Measurements from ENCODE around the gene EBI3. TPM values are rescaled to one million over a fixed set of nuclear protein-coding genes. Genes with fewer than 3 reads are reported as not detected.
A peak's percentile ranks its signal among the peaks of the same experiment; 100 is the strongest.

Gene EBI3
- polyA plus RNA-seq, 1 of the 3 experiments (the other 2 are of a cell fraction) = 3.7 TPM

GRCh38 chr19:4246767-4247593 lies 17.7 kb downstream of the EBI3 start, which contains the start of gene YJU2:
Gene YJU2, plus strand, starts transcription at chr19:4247080. Its CDS starts 67 bp downstream, at chr19:4247147.
- peak; percentile 98 for DNase-seq
- Histone ChIP-seq H3K4me1 (ENCODE audit: control insufficient read depth in 1 of 2, insufficient read depth in 2 of 2, low read depth in 1 of 2, low read length in 1 of 2) (peaks cover 0 to 7% of the 10 kb centered on the region in 2 experiments; a peak in 1 of 4 replicates), H3K36me3 (replicated peaks in 1 of 2; ENCODE audit: control insufficient read depth in 1 of 2, insufficient read depth in 2 of 2, low read length in 1 of 2) (peaks cover 5 to 6% of the 10 kb centered on the region in 2 experiments), H3K9ac (peak within 1 kb of the TSS; percentile 83), H3K27ac (ENCODE audit: low read depth in 2 of 2, low read length in 1 of 2) (peak within 1 kb of the TSS; percentile 93 to 97), H4K20me1 (ENCODE audit: insufficient read depth) (no peaks in the 10 kb centered on the region), H3K4me2 (peak within 1 kb of the TSS; percentile 81), H3F3A (replicated peaks; ENCODE audit: insufficient read depth) (peaks cover 5% of the 10 kb centered on the region), H3K4me3 (ENCODE audit: low read depth in 2 of 2, low read length in 1 of 2) (peak within 1 kb of the TSS; percentile 61 to 75), H3K27me3 (ENCODE audit: insufficient read depth) (no peaks in the 10 kb centered on the region), H3K9me2 (no peaks in the 10 kb centered on the region), H3K79me2 (ENCODE audit: insufficient read depth) (peaks cover 11% of the 10 kb centered on the region), H3K9me3 (peaks cover under 1% of the 10 kb centered on the region; the same call in 1 of the 2 replicates), H2AFZ (ENCODE audit: low read depth) (peak within 1 kb of the TSS; percentile 94)
- WGBS (ENCODE audit: low lambda C conversion rate) = under 1% methylated on average over 30 of the region's 45 CpGs
- ChIA-PET CTCF (interaction anchor here (0.6 to 3.6 kb wide), 13 partner anchors 12 to 202 kb away, joined by 3 to 15 read pairs (median 4); no protein-coding TSS in a partner anchor), POLR2A (interaction anchor here (0.6 to 1.6 kb wide), 9 partner anchors 13 to 288 kb away, joined by 3 to 8 read pairs (median 4); partner anchors contain the start of genes CHAF1A, MPND, PLIN5 and SHD)
- TF ChIP-seq FOXJ3 (CRISPR knock-in tag; IDR thresholded peaks at IDR 0.05) (no peak), FOSL2 (IDR thresholded peaks at IDR 0.05; ENCODE audit: borderline replicate concordance, low read depth) (no peak), REST (IDR thresholded peaks at IDR 0.05; ENCODE audit: low read depth, low read length) (peak; percentile 53), EZH2phosphoT487 (IDR thresholded peaks at IDR 0.05; ENCODE audit: borderline replicate concordance, low read depth) (no peak), ZBTB33 (IDR thresholded peaks at IDR 0.05; ENCODE audit: borderline replicate concordance, low read depth) (peak; percentile 83; the same call in 1 of the 2 replicates), RAD21 (IDR thresholded peaks at IDR 0.05; ENCODE audit: low read length) (peak; percentile 59), POLR2AphosphoS5 (IDR thresholded peaks at IDR 0.05; ENCODE audit: low read depth, low read length) (peak; percentile 91), GATA2 (CRISPR knock-in tag; IDR thresholded peaks at IDR 0.05) (no peak), TAF1 (IDR thresholded peaks at IDR 0.05; ENCODE audit: borderline replicate concordance, low read depth, low read length) (peak; percentile 70), NFIC (IDR thresholded peaks at IDR 0.05; ENCODE audit: borderline replicate concordance) (no peak), RXRA (IDR thresholded peaks at IDR 0.05; ENCODE audit: borderline replicate concordance, low read depth) (no peak), RCOR1 (IDR thresholded peaks at IDR 0.05; ENCODE audit: low read length) (no peak), MXI1 (IDR thresholded peaks at IDR 0.05; ENCODE audit: low read depth, low read length) (peak; percentile 94), SIN3A (IDR thresholded peaks at IDR 0.05; ENCODE audit: borderline replicate concordance, low read depth, low read length) (peak; percentile 34; the same call in 1 of the 2 replicates), GABPA (IDR thresholded peaks at IDR 0.05; ENCODE audit: low read depth) (peak; percentile 99), NRF1 (IDR thresholded peaks at IDR 0.05; ENCODE audit: low read depth, low read length) (no peak), SMC3 (IDR thresholded peaks at IDR 0.05; ENCODE audit: low read depth, low read length) (no peak), FOXM1 (IDR thresholded peaks at IDR 0.05; ENCODE audit: low read depth) (0 out of 2 replicates have a peak, but pooled peaks have one; percentile 23), USF2 (IDR thresholded peaks at IDR 0.05; ENCODE audit: borderline replicate concordance, low read depth, low read length) (no peak), TCF12 (IDR thresholded peaks at IDR 0.05) (peak; percentile 54; the same call in 1 of the 2 replicates)
- TF ChIP-seq, protein P1, sequence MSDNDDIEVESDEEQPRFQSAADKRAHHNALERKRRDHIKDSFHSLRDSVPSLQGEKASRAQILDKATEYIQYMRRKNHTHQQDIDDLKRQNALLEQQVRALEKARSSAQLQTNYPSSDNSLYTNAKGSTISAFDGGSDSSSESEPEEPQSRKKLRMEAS (IDR thresholded peaks at IDR 0.05; ENCODE audit: low read depth) = peak; percentile 98
- TF ChIP-seq, protein P2, sequence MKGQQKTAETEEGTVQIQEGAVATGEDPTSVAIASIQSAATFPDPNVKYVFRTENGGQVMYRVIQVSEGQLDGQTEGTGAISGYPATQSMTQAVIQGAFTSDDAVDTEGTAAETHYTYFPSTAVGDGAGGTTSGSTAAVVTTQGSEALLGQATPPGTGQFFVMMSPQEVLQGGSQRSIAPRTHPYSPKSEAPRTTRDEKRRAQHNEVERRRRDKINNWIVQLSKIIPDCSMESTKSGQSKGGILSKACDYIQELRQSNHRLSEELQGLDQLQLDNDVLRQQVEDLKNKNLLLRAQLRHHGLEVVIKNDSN (IDR thresholded peaks at IDR 0.05; ENCODE audit: borderline replicate concordance, low read depth) = peak; percentile 43; the same call in 1 of the 2 replicates
- TF ChIP-seq, protein P3, sequence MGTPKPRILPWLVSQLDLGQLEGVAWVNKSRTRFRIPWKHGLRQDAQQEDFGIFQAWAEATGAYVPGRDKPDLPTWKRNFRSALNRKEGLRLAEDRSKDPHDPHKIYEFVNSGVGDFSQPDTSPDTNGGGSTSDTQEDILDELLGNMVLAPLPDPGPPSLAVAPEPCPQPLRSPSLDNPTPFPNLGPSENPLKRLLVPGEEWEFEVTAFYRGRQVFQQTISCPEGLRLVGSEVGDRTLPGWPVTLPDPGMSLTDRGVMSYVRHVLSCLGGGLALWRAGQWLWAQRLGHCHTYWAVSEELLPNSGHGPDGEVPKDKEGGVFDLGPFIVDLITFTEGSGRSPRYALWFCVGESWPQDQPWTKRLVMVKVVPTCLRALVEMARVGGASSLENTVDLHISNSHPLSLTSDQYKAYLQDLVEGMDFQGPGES (IDR thresholded peaks at IDR 0.05; ENCODE audit: low read depth, low read length) = no peak; the same call in 1 of the 2 replicates

Measured in SK-N-SH (cell line).